ENCODE results near the gene HLA-DOB.
"Not testable (repeated sequence)": the region's sequence is repeated elsewhere in the genome, so short reads cannot be mapped to it uniquely, and the experiment has no call there.

HLA-DOB gene

GRCh38 chr6:32818867-32819266, 2.1 kb upstream of the HLA-DOB start:
- TF ChIP-seq HDGF (IDR thresholded peaks at IDR 0.05; ENCODE audit: borderline replicate concordance) (no peak), CTBP1 (IDR thresholded peaks at IDR 0.05; ENCODE audit: borderline replicate concordance) (no peak), LEF1 (IDR thresholded peaks at IDR 0.05; ENCODE audit: borderline replicate concordance) (no peak)
- TF ChIP-seq, protein P1, sequence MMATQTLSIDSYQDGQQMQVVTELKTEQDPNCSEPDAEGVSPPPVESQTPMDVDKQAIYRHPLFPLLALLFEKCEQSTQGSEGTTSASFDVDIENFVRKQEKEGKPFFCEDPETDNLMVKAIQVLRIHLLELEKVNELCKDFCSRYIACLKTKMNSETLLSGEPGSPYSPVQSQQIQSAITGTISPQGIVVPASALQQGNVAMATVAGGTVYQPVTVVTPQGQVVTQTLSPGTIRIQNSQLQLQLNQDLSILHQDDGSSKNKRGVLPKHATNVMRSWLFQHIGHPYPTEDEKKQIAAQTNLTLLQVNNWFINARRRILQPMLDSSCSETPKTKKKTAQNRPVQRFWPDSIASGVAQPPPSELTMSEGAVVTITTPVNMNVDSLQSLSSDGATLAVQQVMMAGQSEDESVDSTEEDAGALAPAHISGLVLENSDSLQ (IDR thresholded peaks at IDR 0.05) = no peak
- no peak for DNase-seq (ENCODE audit: extremely low spot score)
- ChIA-PET POLR2A (no interaction called here), CTCF (no interaction called here)

DNA sequence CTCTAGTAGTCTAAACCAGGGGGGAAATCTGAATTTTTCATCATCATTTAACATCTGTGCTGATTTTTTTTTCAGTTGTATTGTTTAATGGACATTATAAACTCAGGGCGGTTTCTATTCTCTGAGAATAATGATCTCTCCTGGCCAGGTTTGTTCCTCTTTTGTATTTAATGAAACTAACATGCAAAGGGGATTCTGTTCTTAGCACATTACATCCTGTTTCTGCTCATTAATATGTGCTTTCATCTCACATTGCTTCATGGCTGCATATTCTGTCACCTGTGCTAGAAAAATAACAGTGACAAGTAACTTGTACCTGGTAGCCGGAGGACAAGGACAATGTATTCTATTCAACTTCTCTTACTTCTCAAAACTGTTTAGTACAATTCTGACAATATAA, 806 bp downstream of the HLA-DOB start:
- no peak for DNase-seq (ENCODE audit: extremely low spot score)
- POLR2A ChIA-PET = no interaction called here
- TF ChIP-seq ARNT (IDR thresholded peaks at IDR 0.05) (no peak), BHLHE40 (IDR thresholded peaks at IDR 0.05; ENCODE audit: borderline replicate concordance) (no peak), CTBP1 (IDR thresholded peaks at IDR 0.05; ENCODE audit: borderline replicate concordance) (no peak), NFRKB (IDR thresholded peaks at IDR 0.05) (no peak), FOXA1 (IDR thresholded peaks at IDR 0.05) (no peak), LEF1 (IDR thresholded peaks at IDR 0.05; ENCODE audit: borderline replicate concordance) (no peak), FOXK2 (IDR thresholded peaks at IDR 0.05) (no peak), L3MBTL2 (conservative IDR thresholded peaks at IDR 0.05) (no peak)
- CTCF ChIA-PET = no interaction called here

- no peak for TF ChIP-seq FOXM1 (IDR thresholded peaks at IDR 0.05; ENCODE audit: borderline replicate concordance)
- no peak for TF ChIP-seq FOXK2 (IDR thresholded peaks at IDR 0.05)
- TF ChIP-seq BHLHE40 (IDR thresholded peaks at IDR 0.05; ENCODE audit: borderline replicate concordance) = no peak
- TF ChIP-seq LEF1 (IDR thresholded peaks at IDR 0.05; ENCODE audit: borderline replicate concordance) = no peak
- no peak for TF ChIP-seq L3MBTL2 (conservative IDR thresholded peaks at IDR 0.05)
- no peak for TF ChIP-seq TARDBP (IDR thresholded peaks at IDR 0.05)
- TF ChIP-seq, protein P1 (IDR thresholded peaks at IDR 0.05) = no peak
- no peak for TF ChIP-seq SP1 (IDR thresholded peaks at IDR 0.05)
- TF ChIP-seq ZNF384 (IDR thresholded peaks at IDR 0.05) = no peak
- no peak for TF ChIP-seq NFRKB (IDR thresholded peaks at IDR 0.05)
- no peak for DNase-seq (ENCODE audit: extremely low spot score)
- ChIA-PET CTCF (no interaction called here), POLR2A (no interaction called here)
Observed at GRCh38 chr6:32815115-32815514, 1.7 kb downstream of the HLA-DOB start.

DNA sequence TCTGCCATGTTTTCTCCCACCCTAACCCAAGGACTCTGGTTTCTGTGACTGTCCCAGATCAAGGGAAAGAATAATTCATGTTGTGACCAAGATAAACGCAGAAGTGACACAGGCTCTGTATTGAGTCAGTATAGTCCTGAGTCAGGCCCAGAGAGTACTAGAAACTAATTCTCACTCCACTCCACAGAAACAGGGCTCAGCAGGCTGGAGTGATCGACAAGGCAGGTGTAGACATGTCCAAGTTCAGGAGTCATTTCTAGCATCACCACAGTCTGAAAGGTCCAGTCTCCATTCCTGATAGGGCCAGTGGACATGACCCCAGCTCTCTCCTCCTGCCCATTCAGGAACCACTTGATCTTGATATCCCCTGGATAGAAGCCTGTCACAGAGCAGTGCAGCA, 2.7 kb downstream of the HLA-DOB start:
- ChIA-PET CTCF (interaction anchor here (1.7 kb wide), 1 partner anchor 170 kb away, joined by 4 read pairs; no protein-coding TSS in a partner anchor), POLR2A (interaction anchor here (1.2 kb wide), 1 partner anchor 24 kb away, joined by 4 read pairs; the partner anchor contains the start of gene TAP2)
- TF ChIP-seq ARNT (IDR thresholded peaks at IDR 0.05) (no peak), SP1 (IDR thresholded peaks at IDR 0.05) (no peak), ELF4 (IDR thresholded peaks at IDR 0.05) (no peak), ZNF384 (IDR thresholded peaks at IDR 0.05) (no peak), FOXK2 (IDR thresholded peaks at IDR 0.05) (no peak)
- DNase-seq (ENCODE audit: extremely low spot score) = no peak

- ChIA-PET POLR2A (no interaction called here), CTCF (interaction anchor here (0.9 to 1.1 kb wide), 2 partner anchors 23 to 30 kb away, joined by 3 to 4 read pairs; partner anchors contain the start of gene TAP2)
Observed at GRCh38 chr6:32809171-32809570, 7.6 kb downstream of the HLA-DOB start.

DNA sequence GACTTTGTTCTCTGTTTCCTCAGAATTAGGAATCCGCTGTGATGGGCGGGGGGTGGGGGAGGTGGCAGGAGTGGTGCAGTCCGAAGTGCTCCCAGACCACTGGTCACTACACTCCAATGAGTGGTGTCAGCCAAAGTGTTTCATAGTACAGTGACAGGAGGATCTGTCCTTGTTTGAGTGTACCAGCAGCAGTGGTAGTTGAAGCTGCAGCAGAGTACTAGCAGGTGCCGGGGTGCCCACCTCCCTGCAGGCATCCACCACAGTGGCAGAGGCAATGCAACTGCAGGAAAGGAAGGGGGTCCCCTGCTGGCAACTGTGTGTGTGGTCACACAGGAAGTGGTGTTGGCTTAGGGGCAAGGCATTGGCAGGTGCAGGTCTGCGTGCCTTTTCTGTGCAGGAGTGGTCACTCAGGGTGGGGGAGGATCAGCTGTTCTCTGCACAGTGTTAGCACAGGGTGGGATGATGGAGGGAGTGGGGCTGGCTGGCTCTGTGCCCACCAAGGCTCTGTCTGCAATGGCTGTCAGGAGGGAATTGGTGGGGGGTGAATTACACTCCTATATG, 9.7 kb downstream of the HLA-DOB start:
- no peak for TF ChIP-seq CTBP1 (IDR thresholded peaks at IDR 0.05; ENCODE audit: borderline replicate concordance)
- TF ChIP-seq, protein P1 (IDR thresholded peaks at IDR 0.05) = no peak
- no peak for TF ChIP-seq FOXK2 (IDR thresholded peaks at IDR 0.05)
- no peak for TF ChIP-seq LEF1 (IDR thresholded peaks at IDR 0.05; ENCODE audit: borderline replicate concordance)
- TF ChIP-seq ELF4 (IDR thresholded peaks at IDR 0.05) = no peak
- TF ChIP-seq TARDBP (IDR thresholded peaks at IDR 0.05) = no peak
- TF ChIP-seq NFRKB (IDR thresholded peaks at IDR 0.05) = no peak
- TF ChIP-seq SP1 (IDR thresholded peaks at IDR 0.05) = no peak
- no peak for TF ChIP-seq SUZ12 (IDR thresholded peaks at IDR 0.05)
- TF ChIP-seq ZNF384 (IDR thresholded peaks at IDR 0.05) = no peak
- TF ChIP-seq HDGF (IDR thresholded peaks at IDR 0.05; ENCODE audit: borderline replicate concordance) = no peak
- TF ChIP-seq FOXA1 (IDR thresholded peaks at IDR 0.05) = no peak
- TF ChIP-seq L3MBTL2 (conservative IDR thresholded peaks at IDR 0.05) = no peak
- no peak for TF ChIP-seq ARNT (IDR thresholded peaks at IDR 0.05)
- no peak for TF ChIP-seq FOXM1 (IDR thresholded peaks at IDR 0.05; ENCODE audit: borderline replicate concordance)
- TF ChIP-seq BHLHE40 (IDR thresholded peaks at IDR 0.05; ENCODE audit: borderline replicate concordance) = no peak
- ChIA-PET POLR2A (no interaction called here), CTCF (no interaction called here)
- no peak for DNase-seq (ENCODE audit: extremely low spot score)

More at GRCh38 chr6:32809171-32809570, 7.6 kb downstream of the HLA-DOB start:
- TF ChIP-seq SUZ12 (IDR thresholded peaks at IDR 0.05) = no peak
- TF ChIP-seq ARNT (IDR thresholded peaks at IDR 0.05) = no peak
- TF ChIP-seq LEF1 (IDR thresholded peaks at IDR 0.05; ENCODE audit: borderline replicate concordance) = no peak
- no peak for TF ChIP-seq FOXK2 (IDR thresholded peaks at IDR 0.05)
- TF ChIP-seq ELF4 (IDR thresholded peaks at IDR 0.05) = no peak
- TF ChIP-seq, protein P1 (IDR thresholded peaks at IDR 0.05) = no peak
- TF ChIP-seq BHLHE40 (IDR thresholded peaks at IDR 0.05; ENCODE audit: borderline replicate concordance) = no peak
- no peak for TF ChIP-seq FOXA1 (IDR thresholded peaks at IDR 0.05)
- TF ChIP-seq L3MBTL2 (conservative IDR thresholded peaks at IDR 0.05) = no peak
- TF ChIP-seq CTBP1 (IDR thresholded peaks at IDR 0.05; ENCODE audit: borderline replicate concordance) = no peak
- no peak for TF ChIP-seq ZNF384 (IDR thresholded peaks at IDR 0.05)
- TF ChIP-seq NFRKB (IDR thresholded peaks at IDR 0.05) = no peak
- TF ChIP-seq HDGF (IDR thresholded peaks at IDR 0.05; ENCODE audit: borderline replicate concordance) = no peak
- no peak for TF ChIP-seq TARDBP (IDR thresholded peaks at IDR 0.05)
- no peak for TF ChIP-seq SP1 (IDR thresholded peaks at IDR 0.05)
- no peak for TF ChIP-seq FOXM1 (IDR thresholded peaks at IDR 0.05; ENCODE audit: borderline replicate concordance)
- no peak for DNase-seq (ENCODE audit: extremely low spot score)

GRCh38 chr6:32805404-32805803, 11.4 kb downstream of the HLA-DOB start:
- POLR2A ChIA-PET = not testable (repeated sequence)

More at GRCh38 chr6:32805404-32805803, 11.4 kb downstream of the HLA-DOB start:
- DNase-seq (ENCODE audit: extremely low spot score); CTCF ChIA-PET: not testable (repeated sequence)

Data from HEK293T (cell line).